SK-N-SH treated with all-trans-retinoic acid at 6 μM for 48 hours (cell line): ENCODE results near the gene KCNIP1.

Experiments used
- ATAC-seq: fragments of 200-7000 bp; cut with Tn5 transposase; 3 replicates; pipeline ENCODE4 v1.9.1; 2020; ENCODE audit warnings: mild to moderate bottlenecking, moderate library complexity
- ARNTL ChIP-seq: fragments of 450-650 bp; formaldehyde crosslinking; IDR thresholded peaks from 2 replicates; pipeline ENCODE4 v1.5.0; 2020; ENCODE audit warnings: low read depth, mild to moderate bottlenecking, moderate library complexity, borderline replicate concordance
- CSDC2 ChIP-seq: fragments of 250-450 bp; sonication (Bioruptor Pico); IDR thresholded peaks from 2 replicates; pipeline ENCODE4 v1.5.0; 2020; ENCODE audit warnings: mild to moderate bottlenecking, moderate library complexity
- CSRNP3 ChIP-seq: fragments of 250-450 bp; sonication (Bioruptor Pico); IDR thresholded peaks from 2 replicates; pipeline ENCODE4 v1.5.1; 2021; ENCODE audit warnings: mild to moderate bottlenecking, moderate library complexity
- ESRRG ChIP-seq: fragments of 250-450 bp; sonication (Bioruptor Pico); IDR thresholded peaks from 2 replicates; pipeline ENCODE4 v1.6.1; 2021; ENCODE audit warnings: mild to moderate bottlenecking
- ISL1 ChIP-seq: fragments of 250-450 bp; sonication (Bioruptor Pico); IDR thresholded peaks from 2 replicates; pipeline ENCODE4 v2.1.2; 2022; ENCODE audit warnings: mild to moderate bottlenecking, moderate library complexity
- OSR1 ChIP-seq: fragments of 250-450 bp; sonication (Bioruptor Pico); IDR thresholded peaks from 2 replicates; pipeline ENCODE4 v1.8.0; 2022; ENCODE audit warnings: moderate library complexity, mild to moderate bottlenecking, inconsistent platforms
- PPARA ChIP-seq: fragments of 250-450 bp; sonication (Bioruptor Pico); IDR thresholded peaks from 2 replicates; pipeline ENCODE4 v1.5.0; 2020; ENCODE audit warnings: mild to moderate bottlenecking, borderline replicate concordance
- RARB ChIP-seq: fragments of 250-450 bp; sonication (Bioruptor Pico); IDR thresholded peaks from 2 replicates; pipeline ENCODE4 v1.8.0; 2021; ENCODE audit warnings: mild to moderate bottlenecking, moderate library complexity
- SNAI2 ChIP-seq: fragments of 250-450 bp; sonication (Bioruptor Pico); IDR thresholded peaks from 2 replicates; pipeline ENCODE4 v1.5.0; 2020; ENCODE audit warnings: mild to moderate bottlenecking, moderate library complexity
- TCF4 ChIP-seq: fragments of 250-450 bp; sonication (Bioruptor Pico); IDR thresholded peaks from 2 replicates; pipeline ENCODE4 v1.8.0; 2021; ENCODE audit warnings: mild to moderate bottlenecking, moderate library complexity, borderline replicate concordance
- TSHZ2 ChIP-seq: fragments of 250-450 bp; sonication (Bioruptor Pico); IDR thresholded peaks from 2 replicates; pipeline ENCODE4 v1.5.0; 2020; ENCODE audit warnings: mild to moderate bottlenecking, moderate library complexity
- ZC3H10 ChIP-seq: fragments of 250-450 bp; sonication (Bioruptor Pico); IDR thresholded peaks from 2 replicates; pipeline ENCODE4 v1.5.1; 2021; ENCODE audit warnings: mild to moderate bottlenecking, moderate library complexity
- ZFP30 ChIP-seq: fragments of 450-650 bp; formaldehyde crosslinking; IDR thresholded peaks from 2 replicates; pipeline ENCODE4 v1.5.0; 2022; ENCODE audit warnings: mild to moderate bottlenecking, moderate library complexity
- ZNF8 ChIP-seq: fragments of 450-650 bp; formaldehyde crosslinking; IDR thresholded peaks from 2 replicates; pipeline ENCODE4 v1.5.0; 2020; ENCODE audit warnings: mild to moderate bottlenecking, moderate library complexity
- TF ChIP-seq, protein P1 (sequence below): fragments of 250-450 bp; sonication (Bioruptor Pico); IDR thresholded peaks from 2 replicates; pipeline ENCODE4 v1.5.1; 2020; ENCODE audit warnings: low read depth, mild to moderate bottlenecking, moderate library complexity
- TF ChIP-seq, protein P2 (sequence below): fragments of 250-450 bp; sonication (Bioruptor Pico); IDR thresholded peaks from 2 replicates; pipeline ENCODE4 v1.8.0; 2020; ENCODE audit warnings: mild to moderate bottlenecking, moderate library complexity, borderline replicate concordance

KCNIP1 gene

DNA sequence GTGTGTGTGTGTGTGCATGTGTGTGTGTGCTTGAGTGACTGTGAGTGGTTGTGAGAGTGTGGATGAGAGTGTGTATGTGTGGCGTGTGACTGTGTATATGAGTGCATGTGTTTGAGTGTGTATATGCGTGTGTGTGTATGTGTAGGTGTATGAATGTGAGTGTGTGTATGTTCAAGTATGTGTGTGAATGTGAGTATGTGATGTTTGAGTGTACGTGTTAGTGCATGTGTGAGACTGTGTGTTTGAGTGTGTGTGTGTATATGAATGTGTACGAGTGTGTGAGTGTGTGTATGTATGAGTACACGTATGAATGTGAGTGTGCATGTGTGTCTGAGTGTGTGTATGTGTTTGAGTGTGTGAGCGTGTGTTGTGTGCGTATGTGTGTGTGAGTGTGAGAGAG lies 47.8 kb downstream of the KCNIP1 start:
- no peak for ATAC-seq
- TF ChIP-seq CSRNP3 (CRISPR knock-in tag) (no peak), ISL1 (no peak), TCF4 (CRISPR knock-in tag) (no peak)
- TF ChIP-seq, protein P1, sequence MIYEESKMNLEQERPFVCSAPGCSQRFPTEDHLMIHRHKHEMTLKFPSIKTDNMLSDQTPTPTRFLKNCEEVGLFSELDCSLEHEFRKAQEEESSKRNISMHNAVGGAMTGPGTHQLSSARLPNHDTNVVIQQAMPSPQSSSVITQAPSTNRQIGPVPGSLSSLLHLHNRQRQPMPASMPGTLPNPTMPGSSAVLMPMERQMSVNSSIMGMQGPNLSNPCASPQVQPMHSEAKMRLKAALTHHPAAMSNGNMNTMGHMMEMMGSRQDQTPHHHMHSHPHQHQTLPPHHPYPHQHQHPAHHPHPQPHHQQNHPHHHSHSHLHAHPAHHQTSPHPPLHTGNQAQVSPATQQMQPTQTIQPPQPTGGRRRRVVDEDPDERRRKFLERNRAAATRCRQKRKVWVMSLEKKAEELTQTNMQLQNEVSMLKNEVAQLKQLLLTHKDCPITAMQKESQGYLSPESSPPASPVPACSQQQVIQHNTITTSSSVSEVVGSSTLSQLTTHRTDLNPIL (CRISPR knock-in tag) = no peak

DNA sequence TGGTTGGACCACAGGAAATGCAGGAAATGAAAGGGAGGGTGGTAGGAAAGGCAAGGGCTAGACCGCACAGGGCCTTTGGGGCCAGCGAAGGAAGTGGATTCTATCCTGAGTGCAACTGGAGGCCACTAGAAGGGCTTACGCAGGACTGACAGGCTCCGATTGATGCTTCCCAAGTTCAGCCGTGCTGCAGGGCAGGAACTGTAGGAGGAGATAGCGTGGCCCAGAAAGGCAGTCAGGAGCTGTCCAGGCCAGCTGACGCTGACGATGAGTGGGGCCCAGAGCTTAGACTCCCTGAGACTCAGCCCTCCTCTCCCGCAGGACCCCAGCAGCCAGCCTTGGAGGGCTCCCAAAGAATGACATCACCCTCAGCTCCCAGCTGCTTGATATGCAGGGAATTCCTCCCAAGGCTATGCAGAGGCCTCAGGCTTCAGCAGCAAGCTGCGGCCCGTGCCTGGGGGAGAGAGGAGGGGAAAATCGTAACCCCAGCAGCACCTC lies 48.8 kb downstream of the KCNIP1 start:
- peak; percentile 82 for ATAC-seq
- no peak for TF ChIP-seq PPARA (CRISPR knock-in tag)
- TF ChIP-seq ZNF8 (CRISPR knock-in tag) = no peak
- no peak for TF ChIP-seq ESRRG (CRISPR knock-in tag)
- peak; percentile 40; the same call in 1 of the 2 replicates for TF ChIP-seq ISL1
- no peak for TF ChIP-seq ZFP30 (CRISPR knock-in tag)
- TF ChIP-seq, all 23 proteins: peak for 1

DNA sequence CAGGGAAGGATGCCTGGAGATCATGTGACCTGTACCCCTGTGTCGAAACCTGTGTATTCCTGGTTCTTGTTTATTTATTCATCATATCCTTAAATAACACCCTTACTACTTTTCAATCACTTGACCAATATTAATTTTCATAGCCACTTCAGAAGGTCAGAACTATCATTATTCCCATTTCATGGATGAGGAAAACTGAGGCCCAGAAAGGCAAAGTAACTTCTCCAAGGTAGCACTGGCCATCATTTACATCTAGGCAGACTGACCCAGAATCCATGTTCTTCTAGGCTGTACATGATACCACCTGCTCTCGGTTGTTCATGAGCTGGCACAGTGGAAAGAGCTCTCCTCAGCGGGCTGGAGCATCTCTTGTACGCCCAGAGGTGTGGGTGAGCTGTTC lies 49.4 kb downstream of the KCNIP1 start:
- TF ChIP-seq CSDC2 (CRISPR knock-in tag) (no peak), RARB (CRISPR knock-in tag) (no peak), PPARA (CRISPR knock-in tag) (no peak)
- TF ChIP-seq, protein P1 (CRISPR knock-in tag) = no peak

DNA sequence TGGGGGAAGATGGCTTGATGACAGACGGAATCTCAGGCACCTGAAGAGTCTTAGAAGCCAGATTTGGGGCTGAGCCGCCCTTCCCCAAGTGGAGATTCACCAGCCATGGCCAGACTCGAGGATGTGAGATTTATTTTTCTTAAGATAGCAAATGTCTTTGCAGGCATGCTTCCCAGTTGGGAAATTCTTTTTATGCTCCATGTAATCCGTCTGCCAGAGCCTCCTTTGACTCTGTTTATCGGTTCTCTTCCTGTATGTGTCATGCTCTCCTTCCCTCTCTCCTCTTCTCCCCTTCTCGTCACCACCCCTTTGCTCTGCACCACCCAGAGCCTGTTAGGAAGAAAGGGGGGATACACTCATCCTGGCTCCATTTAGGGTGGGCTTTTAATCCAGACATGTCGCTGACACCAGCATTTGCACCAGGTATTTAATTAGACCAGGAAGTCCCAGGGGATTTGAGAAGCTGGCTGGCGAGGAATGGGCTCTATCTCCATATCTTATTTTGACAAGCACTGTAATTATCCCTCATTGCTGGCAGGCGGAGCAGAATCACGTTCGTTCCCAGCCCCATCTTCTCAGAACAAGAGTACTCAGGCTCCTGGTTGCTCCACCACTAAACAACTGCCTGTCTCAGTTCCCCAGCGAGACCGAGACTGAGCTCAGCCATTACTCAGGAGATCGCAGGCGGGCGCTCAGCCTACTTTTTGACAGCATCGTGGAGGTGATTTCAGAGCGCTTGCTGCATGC lies 50.9 kb downstream of the KCNIP1 start:
- peak; percentile 24; the same call in 1 of the 3 replicates for ATAC-seq
- no peak for TF ChIP-seq TCF4 (CRISPR knock-in tag)
- TF ChIP-seq, protein P2, sequence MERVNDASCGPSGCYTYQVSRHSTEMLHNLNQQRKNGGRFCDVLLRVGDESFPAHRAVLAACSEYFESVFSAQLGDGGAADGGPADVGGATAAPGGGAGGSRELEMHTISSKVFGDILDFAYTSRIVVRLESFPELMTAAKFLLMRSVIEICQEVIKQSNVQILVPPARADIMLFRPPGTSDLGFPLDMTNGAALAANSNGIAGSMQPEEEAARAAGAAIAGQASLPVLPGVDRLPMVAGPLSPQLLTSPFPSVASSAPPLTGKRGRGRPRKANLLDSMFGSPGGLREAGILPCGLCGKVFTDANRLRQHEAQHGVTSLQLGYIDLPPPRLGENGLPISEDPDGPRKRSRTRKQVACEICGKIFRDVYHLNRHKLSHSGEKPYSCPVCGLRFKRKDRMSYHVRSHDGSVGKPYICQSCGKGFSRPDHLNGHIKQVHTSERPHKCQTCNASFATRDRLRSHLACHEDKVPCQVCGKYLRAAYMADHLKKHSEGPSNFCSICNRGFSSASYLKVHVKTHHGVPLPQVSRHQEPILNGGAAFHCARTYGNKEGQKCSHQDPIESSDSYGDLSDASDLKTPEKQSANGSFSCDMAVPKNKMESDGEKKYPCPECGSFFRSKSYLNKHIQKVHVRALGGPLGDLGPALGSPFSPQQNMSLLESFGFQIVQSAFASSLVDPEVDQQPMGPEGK (CRISPR knock-in tag) = no peak
- TF ChIP-seq TSHZ2 = 0 out of 2 replicates have a peak, but pooled peaks have one; percentile 25
- TF ChIP-seq SNAI2 (CRISPR knock-in tag) = no peak
- TF ChIP-seq ZC3H10 (CRISPR knock-in tag) = no peak

More for the DNA sequence above, 49.4 kb downstream of the KCNIP1 start:
- no peak for ATAC-seq

DNA sequence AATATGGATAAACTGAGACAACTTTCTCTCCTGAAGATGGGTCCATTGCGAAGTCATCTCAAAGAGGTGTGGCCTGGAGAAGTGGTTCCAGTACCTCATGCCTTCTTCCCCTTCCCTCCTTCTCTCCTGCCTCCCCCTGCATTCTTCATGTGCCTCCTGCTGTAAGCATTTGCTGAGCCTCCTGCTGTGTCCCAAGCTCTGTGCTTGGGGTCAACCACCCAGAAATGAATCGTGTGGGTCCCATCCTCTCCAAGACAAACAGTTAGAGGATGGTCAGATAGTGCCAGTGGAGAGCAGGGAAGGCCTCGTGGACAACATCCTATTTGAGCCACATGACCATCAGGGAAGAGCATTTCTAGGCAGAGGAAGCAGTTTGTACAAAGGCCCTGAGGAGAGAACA lies 53.5 kb downstream of the KCNIP1 start:
- TF ChIP-seq TCF4 (CRISPR knock-in tag) = no peak
- no peak for TF ChIP-seq ZC3H10 (CRISPR knock-in tag)
- TF ChIP-seq SNAI2 (CRISPR knock-in tag) = no peak
- TF ChIP-seq OSR1 (CRISPR knock-in tag) = no peak
- TF ChIP-seq CSRNP3 (CRISPR knock-in tag) = no peak
- no peak for TF ChIP-seq ARNTL (CRISPR knock-in tag)
- ATAC-seq = no peak
